Panc1 (cell line): Measurements from ENCODE around the gene ANP32B. TPM values are rescaled to one million over a fixed set of nuclear protein-coding genes. Genes with fewer than 3 reads are reported as not detected.

ENCODE experiments used
- ATAC-seq: fragments of 200-7000 bp; cut with Tn5 transposase; 2 replicates; pipeline ENCODE4 v1.9.1; 2020; ENCODE audit warnings: mild to moderate bottlenecking, moderate library complexity
- BruUV-seq: library from RNA; stranded (reverse); fragments of 400-500 nt; replicated peaks from 2 replicates; lab custom pipeline; 2021; lab: Mats Ljungman, UMichigan
- CTCF ChIA-PET: fragments of 300-600 bp; sonication (Branson Sonifier 250); formaldehyde crosslinking; loops from one replicate; lab custom pipeline; 2022; ENCODE audit warnings: antibody characterized with exemption; lab: Charles Lee
- POLR2A ChIA-PET: fragments of 300-600 bp; sonication (Branson Sonifier 250); formaldehyde crosslinking; loops from one replicate; lab custom pipeline; 2022; ENCODE audit warnings: antibody characterized with exemption; lab: Charles Lee
- DNase-seq: peaks from one replicate; pipeline ENCODE4 v3.0.0-alpha.2; 2010; ENCODE audit warnings: low read depth, low spot score
- H3K27ac ChIP-seq: 2 replicates; pipeline ENCODE4 v1.5.1; 2011; ENCODE audit warnings: mild to moderate bottlenecking, low read length, inconsistent platforms
- H3K27me3 ChIP-seq: fragments of 200-500 bp; sonication (Bioruptor generic); 2 replicates; pipeline ENCODE4 v1.6.0; 2014; ENCODE audit warnings: low read length, inconsistent platforms; ENCODE audit not compliant: control insufficient read depth, insufficient read depth
- H3K36me3 ChIP-seq: fragments of 200-500 bp; sonication (Bioruptor generic); 2 replicates; pipeline ENCODE4 v1.5.1; 2014; ENCODE audit warnings: inconsistent platforms, mild to moderate bottlenecking, low read length, moderate library complexity; ENCODE audit not compliant: control insufficient read depth, insufficient read depth
- H3K4me1 ChIP-seq: 2 replicates; pipeline ENCODE4 v1.5.1; 2011; ENCODE audit warnings: inconsistent platforms, mild to moderate bottlenecking, low read length, moderate library complexity; ENCODE audit not compliant: control insufficient read depth, insufficient read depth
- H3K4me3 ChIP-seq, 2 experiments: 2 replicates each; pipeline ENCODE4 v1.5.1; 2011 to 2012; ENCODE audit warnings: low read depth in 2 of 2, low read length in 2 of 2, mild to moderate bottlenecking in 2 of 2, inconsistent platforms in 1 of 2, moderate library complexity in 1 of 2
- H3K9me3 ChIP-seq: fragments of 200-500 bp; sonication (Bioruptor generic); 2 replicates; pipeline ENCODE4 v1.5.1; 2014; ENCODE audit warnings: low read depth, mild to moderate bottlenecking, inconsistent platforms, low read length, moderate library complexity; ENCODE audit not compliant: control insufficient read depth, insufficient read depth
- CTCF ChIP-seq: fragments of 450-650 bp; IDR thresholded peaks from 2 replicates; pipeline ENCODE4 v1.5.1; 2017; ENCODE audit warnings: mild to moderate bottlenecking
- POLR2AphosphoS5 ChIP-seq: IDR thresholded peaks from 2 replicates; pipeline ENCODE4 v1.6.1; 2012; ENCODE audit warnings: mild to moderate bottlenecking, low read depth, low read length, moderate library complexity
- REST ChIP-seq, 2 experiments: IDR thresholded peaks; 2 replicates each; pipeline ENCODE4 v1.6.1; 2011 to 2012; ENCODE audit warnings: low read depth in 2 of 2, control low read depth in 1 of 2, low read length in 1 of 2, mild to moderate bottlenecking in 1 of 2, moderate library complexity in 1 of 2; ENCODE audit not compliant: insufficient read depth in 1 of 2
- SIN3A ChIP-seq: IDR thresholded peaks from 2 replicates; pipeline ENCODE4 v1.6.1; 2012; ENCODE audit warnings: low read depth, mild to moderate bottlenecking, low read length, moderate library complexity, borderline replicate concordance; ENCODE audit not compliant: insufficient read depth
- TCF7L2 ChIP-seq: IDR thresholded peaks from 2 replicates; pipeline ENCODE4 v1.6.1; 2011; ENCODE audit warnings: mild to moderate bottlenecking, low read depth, low read length, inconsistent platforms
- in situ Hi-C: cut with HindIII; loops from 2 replicates; pipeline ENCODE4 v1.10.0; 2016; ENCODE audit warnings: low sequenced_read_pairs, low pct_unique_long_range_greater_than_20kb
- intact Hi-C: fragments of 100-400 bp; cut with micrococcal nuclease; formaldehyde crosslinking; loops from one replicate; pipeline ENCODE4 v1.10.0; 2022; ENCODE audit not compliant: unreplicated experiment
- total RNA-seq: library from RNA; stranded (reverse); gene quantifications from one replicate; pipeline ENCODE4 v1.2.1, GENCODE V29; 2021; ENCODE audit not compliant: unreplicated experiment

The ANP32B gene
- total RNA-seq, 1 experiment from 2014 or later = 109 TPM

GRCh38 chr9:97969014-97969413, 14.1 kb upstream of the ANP32B start:
- no peak for ATAC-seq
- Histone ChIP-seq H3K4me3 (no peak overlapping the region), H3K4me1 (no peaks in the 10 kb centered on the region), H3K27ac (no peak overlapping the region), H3K36me3 (no peaks in the 10 kb centered on the region), H3K9me3 (no peaks in the 10 kb centered on the region), H3K27me3 (no peaks in the 10 kb centered on the region)
- in situ Hi-C loops (no loop called here), intact Hi-C loops (no loop called here)
- no TSS peak for BruUV-seq
- CTCF ChIA-PET = no interaction called here
- POLR2A ChIA-PET = no interaction called here
- no peak for DNase-seq
- TF ChIP-seq SIN3A (no peak), REST (IDR thresholded peaks at IDR 0.05; ENCODE audit: insufficient read depth in 1 of 2, low read depth in 2 of 2, low read length in 1 of 2) (no peak), POLR2AphosphoS5 (no peak), CTCF (no peak), TCF7L2 (no peak)

- CTCF ChIA-PET = no interaction called here
- POLR2A ChIA-PET = interaction anchor here (0.6 kb wide), 1 partner anchor 44 kb away, joined by 16 read pairs; no protein-coding TSS in a partner anchor
- in situ Hi-C loops = no loop called here
- DNase-seq (no peak), ATAC-seq (no peak)
- no TSS peak for BruUV-seq
- H3K27ac ChIP-seq = no peak overlapping the region
- H3K27me3 ChIP-seq = no peaks in the 10 kb centered on the region
- TF ChIP-seq TCF7L2 = no peak
- no peak for TF ChIP-seq CTCF
- H3K36me3 ChIP-seq = no peaks in the 10 kb centered on the region
- H3K4me1 ChIP-seq = no peaks in the 10 kb centered on the region
- intact Hi-C loops = no loop called here
- no peak overlapping the region for H3K4me3 ChIP-seq
- H3K9me3 ChIP-seq = no peaks in the 10 kb centered on the region
Measured at GRCh38 chr9:97970165-97970564, 13.0 kb upstream of the ANP32B start.
